Stimulated activated CD4-positive, alpha-beta T cell treated with anti-CD3 and anti-CD28 coated beads, Interleukin-2, amount 100 ng/mL, for 48 hours (primary cell): ENCODE results near the gene HNRNPF.
"Not testable (repeated sequence)": the region's sequence is repeated elsewhere in the genome, so short reads cannot be mapped to it uniquely, and the experiment has no call there.

Experiments
- DNase-seq, 2 donors: peaks; one replicate each; pipeline ENCODE4 v3.0.0-alpha.2; 2020

The HNRNPF gene, protein sequence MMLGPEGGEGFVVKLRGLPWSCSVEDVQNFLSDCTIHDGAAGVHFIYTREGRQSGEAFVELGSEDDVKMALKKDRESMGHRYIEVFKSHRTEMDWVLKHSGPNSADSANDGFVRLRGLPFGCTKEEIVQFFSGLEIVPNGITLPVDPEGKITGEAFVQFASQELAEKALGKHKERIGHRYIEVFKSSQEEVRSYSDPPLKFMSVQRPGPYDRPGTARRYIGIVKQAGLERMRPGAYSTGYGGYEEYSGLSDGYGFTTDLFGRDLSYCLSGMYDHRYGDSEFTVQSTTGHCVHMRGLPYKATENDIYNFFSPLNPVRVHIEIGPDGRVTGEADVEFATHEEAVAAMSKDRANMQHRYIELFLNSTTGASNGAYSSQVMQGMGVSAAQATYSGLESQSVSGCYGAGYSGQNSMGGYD

DNA sequence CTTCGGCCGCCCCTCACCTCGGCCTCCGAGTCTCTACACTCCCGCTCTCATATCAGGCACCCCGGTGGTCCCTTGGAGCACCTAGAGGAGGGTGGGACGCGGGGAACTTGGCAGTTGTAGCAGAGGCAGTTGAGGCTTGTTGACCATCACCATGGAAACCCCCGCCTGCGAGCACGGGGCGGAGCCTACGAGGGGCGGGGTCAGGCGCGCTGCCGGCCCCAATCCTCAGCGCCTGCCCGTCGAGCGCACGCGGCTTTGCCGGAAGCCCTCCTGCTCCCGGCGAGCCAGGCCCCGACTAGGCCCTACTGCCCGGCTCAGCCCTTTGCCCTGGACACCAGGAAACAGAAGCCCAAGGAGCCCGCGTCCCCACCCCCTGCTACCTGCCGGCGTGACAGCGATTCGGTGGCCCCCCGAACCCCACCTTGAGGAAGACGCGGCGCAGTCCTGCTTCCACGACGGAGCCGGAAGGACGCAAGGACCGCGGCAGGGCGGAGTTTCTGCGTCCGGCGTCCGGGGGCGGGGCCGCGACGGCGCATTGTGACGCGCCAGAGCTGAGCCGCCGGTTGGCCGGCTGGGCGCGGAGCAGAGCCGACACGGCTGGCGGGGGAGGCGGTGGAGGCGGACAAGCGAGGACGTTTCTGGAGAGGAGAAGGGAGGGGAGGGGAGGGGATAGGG is at the start of gene HNRNPF:
TSS of gene HNRNPF (minus strand) at position 477 of the 675 bp plus-strand sequence. CDS start 21,302 bp downstream, outside the sequence.
- DNase-seq = peak; percentile 94

DNA sequence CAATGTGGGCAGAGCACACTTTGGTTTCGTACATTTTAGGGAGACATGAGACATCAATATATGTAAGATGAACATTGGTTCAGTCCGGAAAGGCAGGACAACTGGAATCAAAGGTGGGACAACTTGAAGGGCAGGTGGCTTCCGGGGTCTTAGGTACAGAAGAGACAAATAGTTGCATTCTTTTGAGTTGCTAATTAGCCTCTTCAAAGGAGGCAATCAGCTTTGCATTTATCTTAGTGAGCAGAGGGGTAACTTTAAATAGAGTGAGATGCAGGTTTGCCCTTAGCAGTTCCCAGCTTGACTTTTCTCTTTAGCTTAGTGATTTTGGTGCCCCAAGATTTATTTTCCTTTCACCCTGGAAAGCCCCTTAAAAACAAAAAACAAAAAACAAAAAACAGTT is 49.2 kb upstream of the HNRNPF start:
- no peak for DNase-seq

DNA sequence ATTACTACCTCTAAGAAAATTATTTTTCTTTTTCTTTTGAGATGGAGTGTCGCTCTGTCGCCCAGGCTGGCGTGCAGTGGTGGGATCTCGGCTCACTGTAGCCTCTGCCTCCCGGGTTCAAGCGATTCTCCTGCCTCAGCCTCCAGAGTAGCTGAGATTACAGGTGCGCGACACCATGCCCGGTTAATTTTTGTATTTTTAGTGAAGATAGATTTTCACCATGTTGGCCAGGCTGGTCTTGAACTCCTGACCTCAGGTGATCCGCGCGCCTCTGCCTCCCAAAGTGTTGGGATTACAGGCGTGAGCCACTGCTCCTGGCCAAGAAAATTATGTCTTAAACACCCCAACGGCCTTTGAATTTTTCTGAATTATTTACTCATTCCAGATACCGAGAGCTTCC is 47.6 kb upstream of the HNRNPF start:
- not testable (repeated sequence) for DNase-seq

DNA sequence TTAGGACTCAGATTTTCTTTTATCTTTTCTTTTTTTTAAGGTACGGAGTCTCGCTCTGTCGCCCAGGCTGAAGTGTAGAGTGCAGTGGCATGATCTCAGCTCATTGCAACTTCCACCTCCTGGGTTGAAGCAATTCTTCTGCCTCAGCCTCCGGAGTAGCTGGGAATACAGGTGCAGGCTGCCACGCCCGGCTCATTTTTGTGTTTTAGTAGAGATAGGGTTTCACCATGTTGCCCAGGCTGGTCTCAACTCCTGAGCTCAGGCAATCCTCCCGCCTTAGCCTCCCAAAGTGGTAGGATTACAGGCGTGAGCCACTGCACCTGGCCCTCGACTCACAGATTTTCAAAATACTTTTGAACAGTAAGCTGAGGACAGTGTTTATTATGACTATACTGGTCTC is 45.0 kb upstream of the HNRNPF start:
- not testable (repeated sequence) for DNase-seq

DNA sequence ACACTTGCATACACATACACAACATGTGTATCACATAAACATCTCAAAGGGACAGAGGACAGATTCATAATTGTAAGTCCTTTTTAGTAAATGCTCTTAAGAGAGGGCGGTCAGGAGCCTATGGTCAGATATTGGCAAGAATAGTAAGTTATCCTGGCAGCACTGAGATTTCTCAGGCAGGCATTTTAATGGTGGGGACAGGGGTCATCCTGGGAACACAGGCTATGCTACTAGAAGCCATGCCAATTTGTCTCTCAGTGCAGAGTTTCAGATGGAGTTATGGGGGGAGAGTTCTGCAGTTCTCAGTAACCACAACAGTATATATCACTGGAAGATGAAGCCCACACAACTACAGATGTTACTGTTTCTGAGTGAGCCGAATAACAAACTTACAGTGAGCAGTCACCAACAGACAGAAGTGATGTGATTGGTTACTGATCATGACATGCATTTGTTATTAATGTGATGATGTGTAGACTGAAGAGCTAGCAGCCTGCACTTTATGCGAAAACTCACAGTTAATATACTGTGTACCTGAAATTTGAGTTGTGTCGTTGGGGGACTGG is 44.4 kb upstream of the HNRNPF start:
- no peak for DNase-seq

DNA sequence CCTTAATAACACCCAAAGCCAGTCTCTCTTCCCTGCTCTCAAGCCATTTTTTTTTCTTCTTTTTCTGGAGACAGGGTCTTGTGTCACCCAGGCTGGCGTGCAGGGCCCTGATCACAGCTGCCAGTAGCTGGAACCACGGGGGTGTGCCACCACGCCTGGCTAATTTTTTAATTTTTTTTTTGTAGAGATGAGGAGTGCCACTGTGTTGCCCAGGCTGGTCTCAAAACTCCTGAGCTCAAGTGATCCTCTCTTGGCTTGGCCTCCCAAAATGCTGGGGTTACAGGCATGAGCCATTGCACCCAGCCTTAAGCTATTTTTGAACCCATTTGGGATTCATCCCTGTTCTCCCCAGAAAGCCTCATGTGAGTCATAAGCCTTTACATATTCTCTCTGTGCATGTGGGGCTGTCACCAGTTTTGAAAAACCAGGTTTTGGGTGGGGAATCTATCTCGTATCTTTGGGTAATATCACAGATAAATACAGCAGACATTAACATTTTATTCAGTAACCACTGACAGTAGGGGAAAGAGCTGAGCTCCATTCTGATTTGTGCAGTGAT is 43.4 kb upstream of the HNRNPF start:
- no peak for DNase-seq

DNA sequence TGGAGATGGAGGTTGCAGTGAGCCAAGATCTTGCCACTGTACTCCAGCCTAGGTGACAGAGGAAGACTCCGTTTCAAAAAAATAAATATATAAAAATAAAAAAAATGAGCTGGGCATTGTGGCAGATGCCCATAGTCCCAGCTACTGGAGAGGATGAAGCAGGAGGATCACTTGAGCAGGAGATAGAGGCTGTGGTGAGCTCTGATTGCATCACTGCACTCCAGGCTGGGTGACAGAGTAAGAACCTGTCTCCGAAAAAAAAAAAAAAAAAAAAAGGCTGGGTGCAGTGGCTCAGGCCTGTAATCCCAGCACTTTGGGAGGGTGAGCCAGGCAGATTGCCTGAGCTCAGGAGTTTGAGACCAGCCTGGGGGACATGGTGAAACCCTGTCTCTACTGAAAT is 39.8 kb upstream of the HNRNPF start:
- no peak for DNase-seq

DNA sequence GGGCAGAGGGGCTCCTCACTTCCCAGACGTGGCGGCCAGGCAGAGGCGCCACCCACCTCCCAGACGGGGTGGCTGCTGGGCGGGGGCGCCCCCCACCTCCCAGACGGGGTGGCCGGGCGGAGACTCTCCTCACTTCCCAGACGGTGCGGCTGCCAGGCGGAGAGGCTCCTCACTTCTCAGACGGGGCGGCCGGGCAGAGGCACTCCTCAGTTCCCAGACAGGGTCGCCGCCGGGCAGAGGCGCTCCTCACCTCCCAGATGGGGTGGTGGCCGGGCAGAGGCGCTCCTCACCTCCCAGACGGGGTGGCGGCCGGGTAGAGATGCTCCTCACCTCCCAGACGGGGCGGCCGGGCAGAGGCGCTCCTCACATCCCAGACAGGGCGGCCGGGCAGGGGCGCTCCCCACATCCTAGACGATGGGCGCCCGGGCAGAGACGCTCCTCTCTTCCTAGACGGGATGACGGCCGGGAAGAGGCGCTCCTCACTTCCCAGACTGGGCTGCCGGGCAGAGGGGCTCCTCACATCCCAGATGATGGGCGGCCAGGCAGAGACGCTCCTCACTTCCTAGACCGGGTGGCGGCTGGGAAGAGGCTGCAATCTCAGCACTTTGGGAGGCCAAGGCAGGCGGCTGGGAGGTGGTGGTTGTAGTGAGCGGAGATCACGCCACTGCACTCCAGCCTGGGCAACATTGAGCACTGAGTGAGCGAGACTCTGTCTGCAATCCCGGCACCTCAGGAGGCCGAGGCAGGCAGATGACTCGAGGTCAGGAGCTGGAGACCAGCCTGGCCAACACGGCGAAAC is 37.4 kb upstream of the HNRNPF start:
- not testable (repeated sequence) for DNase-seq

DNA sequence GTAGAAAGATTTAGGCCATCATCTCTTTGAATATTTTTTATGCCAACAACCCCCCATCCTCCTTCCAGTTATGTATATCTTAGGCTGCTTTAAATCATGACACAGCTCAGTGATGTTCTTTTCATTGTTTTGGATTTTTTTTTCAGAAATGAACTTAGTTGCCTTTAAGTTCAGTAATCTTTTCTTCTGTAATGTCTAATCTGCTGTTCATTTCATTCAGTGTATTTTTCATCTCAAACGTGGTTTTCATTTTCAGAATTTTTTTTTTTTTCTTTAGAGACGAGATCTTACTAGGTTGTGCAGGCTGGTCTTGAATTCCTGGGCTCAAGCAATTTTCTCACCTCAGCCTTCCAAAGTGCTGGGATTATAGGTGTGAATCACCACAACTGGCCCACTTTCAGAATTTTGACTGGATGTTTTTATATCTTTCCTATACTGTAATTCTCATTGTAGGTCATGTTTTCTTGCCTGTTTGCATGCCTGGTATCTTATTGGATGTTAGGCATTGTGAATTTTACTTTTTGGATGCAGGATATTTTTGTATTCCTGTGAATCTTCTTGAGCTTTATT is 36.0 kb upstream of the HNRNPF start:
- no peak for DNase-seq

DNA sequence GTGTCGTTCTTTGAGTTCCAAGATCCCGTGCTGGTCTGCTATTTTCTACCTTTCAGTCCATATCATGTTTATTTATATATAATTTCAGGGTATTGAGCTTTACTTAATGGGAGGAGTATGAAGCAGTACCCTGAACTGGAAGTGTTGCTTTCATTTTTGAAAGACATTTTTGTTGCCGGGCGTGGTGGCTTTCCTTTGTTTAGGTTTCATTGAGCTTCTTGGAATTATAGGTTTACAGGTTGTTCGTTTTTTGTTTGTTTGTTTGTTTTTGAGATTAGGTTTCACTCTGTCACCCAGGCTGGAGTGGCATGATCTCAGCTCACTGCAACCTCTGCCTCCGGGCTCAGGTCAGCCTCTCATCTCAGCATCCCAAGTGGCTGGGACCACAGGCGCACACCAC is 35.3 kb upstream of the HNRNPF start:
- DNase-seq = no peak

DNA sequence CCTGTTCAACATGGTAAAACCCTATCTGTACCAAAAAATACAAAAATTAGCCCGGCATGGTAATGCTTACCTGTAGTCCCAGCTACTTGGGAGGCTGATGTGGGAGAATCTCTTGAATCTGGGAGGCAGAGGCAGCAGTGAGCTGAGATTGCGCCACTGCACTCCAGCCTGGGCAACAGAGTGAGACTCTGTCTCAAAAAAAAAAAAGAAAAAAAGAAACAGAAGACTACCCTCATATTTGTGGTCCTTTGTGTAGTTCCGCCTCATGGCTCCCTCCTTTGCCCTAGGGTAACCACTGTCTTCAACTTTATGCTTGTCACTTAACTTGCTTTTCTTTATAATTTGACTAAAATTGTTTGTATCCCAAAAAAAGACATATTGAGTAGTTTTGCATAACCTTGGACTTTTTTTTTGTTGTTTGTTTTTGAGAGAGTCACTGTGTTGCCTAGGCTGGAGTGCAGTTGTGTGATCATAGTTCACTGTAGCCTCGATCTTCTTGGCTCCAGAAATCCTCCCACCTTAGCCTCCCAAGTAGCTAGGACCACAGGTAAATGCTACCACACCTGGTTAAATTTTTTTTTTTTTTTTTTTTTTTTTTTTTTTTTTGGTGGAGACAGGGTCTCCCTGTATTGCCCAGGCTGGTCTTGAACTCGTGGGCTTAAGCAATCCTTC is 31.6 kb upstream of the HNRNPF start:
- no peak for DNase-seq

DNA sequence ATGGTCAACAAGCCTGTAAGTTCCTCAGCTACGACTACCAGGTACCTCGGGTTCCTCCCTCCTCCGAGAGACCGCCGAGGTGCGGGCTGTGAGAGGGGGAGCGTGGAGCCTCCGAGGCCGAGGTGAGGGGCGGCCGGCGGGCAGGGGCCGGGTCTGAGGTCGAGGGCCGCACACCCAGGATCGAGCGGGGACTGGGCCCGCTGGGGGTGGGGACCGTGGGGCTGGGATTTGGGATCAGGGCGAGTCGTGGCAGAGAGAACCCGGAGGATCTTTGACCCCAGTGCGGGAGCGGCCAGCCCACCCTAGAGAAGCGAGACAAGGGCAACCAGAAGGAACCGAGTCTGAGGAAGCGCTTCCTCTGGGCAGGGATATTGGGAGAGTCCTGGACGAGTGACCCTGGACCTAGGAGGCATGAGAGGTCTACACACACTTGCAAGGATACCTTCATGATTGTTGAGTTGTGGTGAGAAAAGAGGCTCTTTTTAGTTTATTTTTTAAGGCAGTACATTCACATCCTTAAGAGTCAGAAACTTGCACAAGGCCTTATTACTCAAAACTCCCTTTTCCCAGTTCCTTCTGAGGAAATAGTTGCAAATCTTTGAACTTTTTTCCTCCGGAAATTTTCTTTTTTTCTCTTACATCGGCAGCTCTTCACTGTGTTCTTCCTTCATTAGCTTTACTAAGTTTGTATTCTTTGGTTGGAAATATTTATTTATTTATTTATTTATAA is 28.3 kb upstream of the HNRNPF start:
- DNase-seq = no peak

DNA sequence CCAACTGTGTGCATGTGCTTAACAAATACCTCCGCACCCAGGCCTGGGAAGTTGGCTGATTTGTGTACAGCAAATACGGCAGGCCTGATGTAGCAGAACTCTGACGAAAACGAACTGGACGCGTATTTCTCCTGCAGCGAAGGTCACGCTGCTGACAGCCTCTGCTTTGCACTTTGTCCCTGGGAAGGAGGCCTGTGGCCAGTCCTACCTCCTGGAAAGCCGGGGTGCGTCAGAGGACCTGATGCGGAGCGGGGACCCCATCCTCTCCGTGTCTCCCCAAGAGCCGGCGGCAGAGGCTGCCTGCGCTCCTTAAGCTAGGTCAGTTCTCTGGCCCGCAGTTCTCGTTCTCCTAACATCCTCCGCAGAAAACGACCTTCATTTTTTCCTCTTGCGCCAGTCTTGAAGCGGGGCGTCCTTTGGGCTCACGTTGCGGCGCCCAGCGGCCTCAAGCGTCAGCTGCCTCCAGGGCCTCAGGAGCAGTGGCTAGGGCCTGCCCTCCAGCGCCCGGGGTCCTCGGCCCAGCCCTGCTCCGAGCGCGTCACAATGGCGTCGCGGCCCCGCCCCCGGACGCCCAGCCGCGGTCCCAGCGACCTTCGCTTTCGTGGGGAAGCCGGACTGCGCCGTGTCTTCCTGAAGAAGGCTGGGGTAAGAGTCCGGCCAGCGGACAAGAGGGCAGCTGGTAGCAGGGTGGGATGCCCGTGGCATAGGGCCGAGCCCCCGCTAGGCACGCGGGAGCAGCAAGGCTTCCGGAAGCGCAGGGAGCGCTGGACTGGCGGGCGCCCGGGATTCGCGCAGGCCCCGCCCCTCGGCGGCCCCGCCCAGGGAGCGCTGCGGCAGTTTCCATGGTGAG is 27.5 kb upstream of the HNRNPF start, which contains the start of gene ZNF487:
TSS of gene ZNF487 (plus strand) at position 821 of the 850 bp plus-strand sequence. CDS start 38,703 bp downstream, outside the sequence.
- DNase-seq = peak; percentile 79 to 82

DNA sequence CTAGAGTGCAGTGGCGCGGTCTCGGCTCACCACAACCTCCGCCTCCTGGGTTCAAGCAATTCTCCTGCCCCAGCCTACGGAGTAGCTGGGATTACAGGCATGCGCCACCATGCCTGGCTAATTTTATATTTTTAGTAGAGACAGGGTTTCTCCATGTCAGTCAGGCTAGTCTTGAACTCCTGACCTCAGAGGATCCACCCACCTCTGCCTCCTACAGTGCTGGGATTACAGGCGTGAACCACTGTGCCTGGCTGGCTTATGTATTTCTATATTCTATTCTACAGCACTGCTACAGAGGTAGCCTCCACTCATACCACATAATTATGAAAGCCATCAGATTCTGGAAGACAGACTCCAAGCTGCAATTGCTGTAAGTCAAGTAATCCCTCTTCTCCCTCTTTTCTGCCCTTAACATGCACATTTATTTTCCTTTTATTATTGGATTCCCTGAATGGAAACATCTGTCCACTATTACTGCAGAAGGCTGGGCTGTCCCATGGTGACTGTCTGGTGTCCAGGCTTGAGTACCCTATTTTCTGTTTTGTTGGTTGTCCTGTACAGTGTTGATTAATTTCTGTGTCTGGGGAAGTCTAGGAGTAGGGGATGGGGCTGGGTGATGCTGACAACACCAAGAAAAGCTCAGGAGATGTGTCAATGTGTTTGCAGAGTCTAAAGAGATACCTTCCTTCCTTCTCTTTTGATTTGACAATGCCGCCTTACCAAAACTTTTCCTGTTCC is 22.1 kb upstream of the HNRNPF start:
- no peak for DNase-seq

DNA sequence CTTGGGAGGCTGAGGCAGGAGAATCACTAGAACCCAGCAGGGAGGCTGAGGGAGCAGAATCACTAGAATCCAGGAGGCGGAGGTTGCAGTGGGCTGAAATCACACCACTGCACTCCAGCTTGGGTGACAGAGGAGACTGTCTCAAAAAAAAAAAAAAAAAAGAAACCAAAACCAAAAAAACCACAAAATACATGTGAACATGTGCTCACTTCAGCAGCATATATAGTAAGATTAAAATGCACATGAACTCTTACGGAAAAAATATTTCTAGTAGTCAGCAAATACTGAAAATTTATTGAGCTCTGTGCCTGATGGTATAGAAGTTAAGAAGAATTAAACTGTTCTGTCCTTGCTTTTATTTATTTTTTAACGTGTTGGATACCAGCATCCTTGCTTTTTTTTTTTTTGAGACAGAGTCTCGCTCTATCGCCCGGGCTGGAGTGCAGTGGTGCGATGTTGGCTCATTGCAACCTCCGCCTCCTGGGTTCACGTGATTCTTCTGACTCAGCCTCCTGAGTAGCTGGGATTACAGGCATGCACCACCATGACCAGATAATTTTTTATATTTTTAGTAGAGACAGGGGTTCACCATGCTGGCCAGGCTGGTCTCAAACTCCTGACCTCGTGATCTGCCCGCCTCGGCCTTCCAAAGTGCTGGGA is 18.3 kb upstream of the HNRNPF start:
- DNase-seq = no peak

DNA sequence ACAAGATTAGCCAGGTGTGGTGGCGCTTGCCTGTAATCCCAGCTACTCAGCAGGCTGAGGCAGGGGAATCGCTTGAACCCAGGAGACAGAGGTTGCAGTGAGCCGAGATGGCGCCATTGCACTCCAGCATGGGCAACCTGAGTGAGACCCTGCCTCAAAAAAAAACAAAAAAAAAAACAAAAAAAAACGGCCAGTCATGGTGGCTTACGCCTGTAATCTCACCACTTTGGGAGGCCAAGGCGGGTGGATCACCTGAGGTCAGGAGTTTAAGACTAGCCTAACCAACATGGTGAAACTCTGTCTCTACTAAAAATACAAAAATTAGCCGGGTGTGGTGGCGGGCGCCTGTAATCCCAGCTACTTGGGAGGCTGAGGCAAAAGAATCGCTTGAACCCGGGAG is 17.5 kb upstream of the HNRNPF start:
- DNase-seq = not testable (repeated sequence)

DNA sequence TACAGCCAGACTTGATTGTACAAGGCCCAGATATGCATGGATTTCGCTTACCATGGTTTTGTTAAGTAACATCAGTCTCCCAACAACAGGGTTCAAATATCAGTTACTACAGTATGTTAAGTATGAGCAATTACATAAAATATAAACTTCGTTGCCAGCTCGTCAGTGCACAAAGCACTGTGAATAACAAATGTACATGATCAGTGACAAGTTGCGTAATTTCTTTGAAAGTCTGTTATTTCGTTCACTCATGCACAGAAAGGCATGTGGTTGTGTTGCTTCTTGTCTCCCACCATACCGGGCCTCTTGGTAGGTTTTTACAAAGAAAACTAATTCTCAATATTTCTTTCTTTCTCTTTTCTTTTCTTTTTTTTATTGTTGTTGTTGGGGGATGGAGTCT is 15.4 kb upstream of the HNRNPF start:
- DNase-seq = no peak

DNA sequence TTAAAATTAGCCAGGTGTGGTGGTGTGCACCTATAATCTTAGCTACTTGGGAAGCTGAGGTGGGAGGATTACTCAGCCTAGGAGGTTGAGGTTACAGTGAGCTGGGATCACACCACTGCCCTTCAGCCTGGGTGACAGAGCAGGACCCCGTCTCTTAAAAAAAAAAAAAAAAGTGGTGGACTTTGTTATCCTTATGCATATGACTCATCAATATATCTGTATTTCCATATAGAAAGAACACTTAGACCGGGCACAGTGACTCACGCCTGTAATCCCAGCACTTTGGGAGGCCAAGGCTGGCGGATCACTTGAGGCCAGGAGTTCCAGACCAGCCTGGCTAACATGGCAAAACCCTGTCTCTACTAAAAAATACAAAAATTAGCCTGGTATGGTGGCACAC is 13.0 kb upstream of the HNRNPF start:
- DNase-seq = not testable (repeated sequence)

DNA sequence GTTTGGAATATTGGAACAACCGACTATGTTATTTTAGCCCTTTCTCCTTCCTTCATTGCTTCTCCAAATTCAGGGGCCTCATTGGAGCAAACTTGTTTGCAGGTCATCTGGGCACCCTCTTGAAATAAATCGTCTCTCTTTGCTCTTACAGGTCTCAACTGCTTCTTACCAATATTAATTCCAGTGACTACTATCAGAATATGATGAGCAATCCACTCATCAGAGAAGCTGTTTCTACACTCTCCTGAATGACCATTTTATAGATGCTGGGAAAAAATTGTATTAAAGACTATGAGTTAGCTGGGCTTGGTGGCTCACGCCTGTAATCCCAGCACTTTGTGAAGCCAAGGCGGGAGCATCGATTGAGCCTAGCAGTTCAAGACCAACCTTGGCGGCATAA is 12.5 kb upstream of the HNRNPF start:
- DNase-seq = no peak
